ENCODE data around the gene RAP1GAP.

DNA sequence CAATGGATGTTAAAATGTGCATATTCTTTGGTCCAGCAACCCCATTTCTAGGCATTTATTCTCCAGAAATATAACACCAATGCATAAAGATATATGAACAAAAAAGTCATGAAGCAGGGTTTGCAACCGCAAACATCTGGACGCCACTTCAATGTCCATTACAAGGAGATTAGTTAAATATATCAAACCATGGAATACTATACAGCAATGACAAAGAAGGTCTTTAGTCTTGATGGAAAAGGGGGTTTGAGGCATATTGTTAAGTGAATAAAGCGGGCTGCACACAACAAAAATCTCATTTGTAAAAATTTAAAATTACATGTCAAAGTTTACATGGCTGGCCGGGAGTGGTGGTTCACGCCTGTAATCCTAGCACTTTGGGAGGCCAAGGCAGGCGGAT, 31.6 kb downstream of the RAP1GAP start:
- TF ChIP-seq POLR2A (IDR thresholded peaks at IDR 0.05) = no peak
- TF ChIP-seq, protein P1, sequence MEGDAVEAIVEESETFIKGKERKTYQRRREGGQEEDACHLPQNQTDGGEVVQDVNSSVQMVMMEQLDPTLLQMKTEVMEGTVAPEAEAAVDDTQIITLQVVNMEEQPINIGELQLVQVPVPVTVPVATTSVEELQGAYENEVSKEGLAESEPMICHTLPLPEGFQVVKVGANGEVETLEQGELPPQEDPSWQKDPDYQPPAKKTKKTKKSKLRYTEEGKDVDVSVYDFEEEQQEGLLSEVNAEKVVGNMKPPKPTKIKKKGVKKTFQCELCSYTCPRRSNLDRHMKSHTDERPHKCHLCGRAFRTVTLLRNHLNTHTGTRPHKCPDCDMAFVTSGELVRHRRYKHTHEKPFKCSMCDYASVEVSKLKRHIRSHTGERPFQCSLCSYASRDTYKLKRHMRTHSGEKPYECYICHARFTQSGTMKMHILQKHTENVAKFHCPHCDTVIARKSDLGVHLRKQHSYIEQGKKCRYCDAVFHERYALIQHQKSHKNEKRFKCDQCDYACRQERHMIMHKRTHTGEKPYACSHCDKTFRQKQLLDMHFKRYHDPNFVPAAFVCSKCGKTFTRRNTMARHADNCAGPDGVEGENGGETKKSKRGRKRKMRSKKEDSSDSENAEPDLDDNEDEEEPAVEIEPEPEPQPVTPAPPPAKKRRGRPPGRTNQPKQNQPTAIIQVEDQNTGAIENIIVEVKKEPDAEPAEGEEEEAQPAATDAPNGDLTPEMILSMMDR (IDR thresholded peaks at IDR 0.05 in 4 of 5, conservative IDR thresholded peaks at IDR 0.05 in 1 of 5) = no peak

Measured in gastrocnemius medialis (tissue), 4 donors.